Upper lobe of left lung (tissue), 4 donors: ENCODE results near the gene SPCS1.

Source experiments
- CTCF ChIP-seq, 6 experiments: fragments of 450-650 bp in 4 of 6; fragments of 200-600 bp in 2 of 6; sonication (generic) in 2 of 6; IDR thresholded peaks; one replicate each; pipeline ENCODE4 v1.5.1; 2016 to 2019; ENCODE audit warnings: antibody characterized with exemption in 6 of 6
- POLR2A ChIP-seq, 4 donors: fragments of 450-650 bp; IDR thresholded peaks; one replicate each; pipeline ENCODE4 v1.5.1; 2016 to 2017; ENCODE audit warnings: antibody characterized with exemption in 4 of 4, mild to moderate bottlenecking in 2 of 4

- TF ChIP-seq CTCF (IDR thresholded peaks at IDR 0.05) (no peak), POLR2A (IDR thresholded peaks at IDR 0.05) (no peak)
These were observed 11.2 kb upstream of the SPCS1 start for GRCh38 chr3:52694528-52695189.
